ENCODE results near the gene NOVA1. TPM values are rescaled to one million over a fixed set of nuclear protein-coding genes. Genes with fewer than 3 reads are reported as not detected.

NOVA1 gene
- total and polyA plus RNA-seq, 2 donors (not counting 3 experiments of a cell fraction or from before 2014, with no cell fraction given), result 2.7 to 3.3 TPM

DNA sequence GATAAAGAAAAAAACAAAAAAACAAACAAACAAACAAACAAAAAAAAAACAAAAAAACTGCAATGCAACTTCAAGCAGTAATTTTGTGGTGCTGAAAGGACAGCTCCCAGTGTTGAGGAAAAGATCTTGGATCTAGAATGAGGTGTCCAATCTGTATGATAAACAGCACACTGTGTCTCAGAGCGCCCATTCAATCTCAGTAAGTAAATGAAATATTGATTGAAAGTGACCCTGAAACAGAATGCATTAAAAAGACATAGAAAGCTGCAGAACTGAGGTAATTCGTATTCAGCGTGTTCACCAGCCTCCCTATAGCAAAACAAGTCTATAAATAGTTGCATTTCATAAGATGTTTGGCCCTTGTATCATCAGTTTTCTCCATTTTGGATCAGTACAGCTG lies 153.0 kb downstream of the NOVA1 start:
- Histone ChIP-seq H3K27me3 (ENCODE audit: control insufficient read depth in 2 of 2, insufficient read depth in 2 of 2, low read length in 2 of 2) (no peaks in the 10 kb centered on the region), H4K20me1 (replicated peaks; ENCODE audit: control insufficient read depth, extremely low read depth, insufficient read depth, low read length) (no peaks in the 10 kb centered on the region), H3K79me2 (ENCODE audit: control insufficient read depth, insufficient read depth, low read length) (no peaks in the 10 kb centered on the region), H3K9me1 (replicated peaks; ENCODE audit: control insufficient read depth, extremely low read depth, insufficient read depth, low read length) (no peaks in the 10 kb centered on the region), H3K4me2 (ENCODE audit: insufficient read depth, low read length) (no peak overlapping the region), H3K36me3 (ENCODE audit: control insufficient read depth in 2 of 2, extremely low read depth in 1 of 2, insufficient read depth in 2 of 2, low read length in 2 of 2) (no peaks in the 10 kb centered on the region), H3K9me3 (replicated peaks; ENCODE audit: control insufficient read depth, insufficient read depth, low read length) (no peaks in the 10 kb centered on the region), H3K9ac (replicated peaks; ENCODE audit: extremely low read depth, insufficient read depth, low read length) (no peak overlapping the region), H3K4me1 (ENCODE audit: control insufficient read depth, extremely low read depth, insufficient read depth, low read length) (no peaks in the 10 kb centered on the region), H3K27ac (ENCODE audit: insufficient read depth, low read depth, low read length) (no peak overlapping the region), H3K4me3 (replicated peaks in 1 of 3; ENCODE audit: insufficient read depth in 1 of 3, low read depth in 1 of 3, low read length in 3 of 3) (no peak overlapping the region), H2AFZ (ENCODE audit: low read depth, low read length) (no peak overlapping the region)
- ChIA-PET CTCF (interaction anchor here (1.1 kb wide), 1 partner anchor 17 kb away, joined by 4 read pairs; no protein-coding TSS in a partner anchor), POLR2A (no interaction called here)
- FAIRE-seq (peak; percentile 73), DNase-seq (ENCODE audit: low read depth, low spot score) (peak; percentile 29)
- intact Hi-C loops (cut with micrococcal nuclease) (no loop called here), dilution Hi-C loops (cut with MboI; ENCODE audit: extremely low pct_ligation_motif_present, low sequenced_read_pairs) (no loop called here)
- BruUV-seq (replicated peaks), result no TSS peak
- TF ChIP-seq, protein P1, sequence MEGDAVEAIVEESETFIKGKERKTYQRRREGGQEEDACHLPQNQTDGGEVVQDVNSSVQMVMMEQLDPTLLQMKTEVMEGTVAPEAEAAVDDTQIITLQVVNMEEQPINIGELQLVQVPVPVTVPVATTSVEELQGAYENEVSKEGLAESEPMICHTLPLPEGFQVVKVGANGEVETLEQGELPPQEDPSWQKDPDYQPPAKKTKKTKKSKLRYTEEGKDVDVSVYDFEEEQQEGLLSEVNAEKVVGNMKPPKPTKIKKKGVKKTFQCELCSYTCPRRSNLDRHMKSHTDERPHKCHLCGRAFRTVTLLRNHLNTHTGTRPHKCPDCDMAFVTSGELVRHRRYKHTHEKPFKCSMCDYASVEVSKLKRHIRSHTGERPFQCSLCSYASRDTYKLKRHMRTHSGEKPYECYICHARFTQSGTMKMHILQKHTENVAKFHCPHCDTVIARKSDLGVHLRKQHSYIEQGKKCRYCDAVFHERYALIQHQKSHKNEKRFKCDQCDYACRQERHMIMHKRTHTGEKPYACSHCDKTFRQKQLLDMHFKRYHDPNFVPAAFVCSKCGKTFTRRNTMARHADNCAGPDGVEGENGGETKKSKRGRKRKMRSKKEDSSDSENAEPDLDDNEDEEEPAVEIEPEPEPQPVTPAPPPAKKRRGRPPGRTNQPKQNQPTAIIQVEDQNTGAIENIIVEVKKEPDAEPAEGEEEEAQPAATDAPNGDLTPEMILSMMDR (IDR thresholded peaks at IDR 0.05; ENCODE audit: extremely low read depth in 1 of 2, insufficient read depth in 1 of 2, low read depth in 1 of 2, low read length in 2 of 2), result no peak
- TF ChIP-seq FOS (IDR thresholded peaks at IDR 0.05; ENCODE audit: borderline replicate concordance, insufficient read depth, low read length), result no peak
- no peak for TF ChIP-seq JUN (IDR thresholded peaks at IDR 0.05; ENCODE audit: borderline replicate concordance, insufficient read depth, insufficient read length, low read depth)

DNA sequence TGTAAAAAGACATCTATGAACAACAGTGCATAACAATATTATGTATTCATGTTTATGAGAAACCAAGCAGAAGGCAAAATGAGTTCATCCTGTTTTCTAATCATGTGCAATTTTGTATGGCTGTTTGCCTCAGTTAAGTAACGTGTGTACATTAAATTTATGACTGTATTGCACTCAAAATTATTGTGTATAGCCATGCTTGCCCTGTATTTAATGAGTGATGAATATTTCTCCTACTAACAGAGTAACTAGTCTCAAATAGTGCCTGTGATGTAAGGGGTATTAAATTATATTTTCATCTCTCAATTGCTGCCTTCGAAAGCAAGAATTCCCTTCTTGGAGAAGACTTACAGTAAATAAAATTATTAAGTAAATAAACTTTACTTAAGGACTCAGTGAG lies 154.2 kb downstream of the NOVA1 start:
- dilution Hi-C loops (cut with MboI; ENCODE audit: extremely low pct_ligation_motif_present, low sequenced_read_pairs), result no loop called here
- Histone ChIP-seq H3K9me3 (replicated peaks; ENCODE audit: control insufficient read depth, insufficient read depth, low read length) (no peaks in the 10 kb centered on the region), H3K27me3 (ENCODE audit: control insufficient read depth in 2 of 2, insufficient read depth in 2 of 2, low read length in 2 of 2) (no peaks in the 10 kb centered on the region), H3K36me3 (ENCODE audit: control insufficient read depth in 2 of 2, extremely low read depth in 1 of 2, insufficient read depth in 2 of 2, low read length in 2 of 2) (no peaks in the 10 kb centered on the region), H3K4me2 (ENCODE audit: insufficient read depth, low read length) (no peak overlapping the region), H4K20me1 (replicated peaks; ENCODE audit: control insufficient read depth, extremely low read depth, insufficient read depth, low read length) (no peaks in the 10 kb centered on the region), H2AFZ (ENCODE audit: low read depth, low read length) (no peak overlapping the region), H3K9me1 (replicated peaks; ENCODE audit: control insufficient read depth, extremely low read depth, insufficient read depth, low read length) (no peaks in the 10 kb centered on the region), H3K4me3 (replicated peaks in 1 of 3; ENCODE audit: insufficient read depth in 1 of 3, low read depth in 1 of 3, low read length in 3 of 3) (no peak overlapping the region), H3K79me2 (ENCODE audit: control insufficient read depth, insufficient read depth, low read length) (no peaks in the 10 kb centered on the region), H3K27ac (ENCODE audit: insufficient read depth, low read depth, low read length) (no peak overlapping the region), H3K4me1 (ENCODE audit: control insufficient read depth, extremely low read depth, insufficient read depth, low read length) (no peaks in the 10 kb centered on the region), H3K9ac (replicated peaks; ENCODE audit: extremely low read depth, insufficient read depth, low read length) (no peak overlapping the region)
- DNase-seq (ENCODE audit: low read depth, low spot score) (no peak), FAIRE-seq (no peak)
- no TSS peak for BruUV-seq (replicated peaks)
- TF ChIP-seq GATA2 (IDR thresholded peaks at IDR 0.05; ENCODE audit: insufficient read depth, insufficient read length, low read depth, low read length), result no peak
- TF ChIP-seq, protein P1 (IDR thresholded peaks at IDR 0.05; ENCODE audit: extremely low read depth in 1 of 2, insufficient read depth in 1 of 2, low read depth in 1 of 2, low read length in 2 of 2), result no peak
- TF ChIP-seq, protein P2, sequence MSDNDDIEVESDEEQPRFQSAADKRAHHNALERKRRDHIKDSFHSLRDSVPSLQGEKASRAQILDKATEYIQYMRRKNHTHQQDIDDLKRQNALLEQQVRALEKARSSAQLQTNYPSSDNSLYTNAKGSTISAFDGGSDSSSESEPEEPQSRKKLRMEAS (IDR thresholded peaks at IDR 0.05; ENCODE audit: insufficient read depth, insufficient read length), result no peak
- TF ChIP-seq FOS (IDR thresholded peaks at IDR 0.05; ENCODE audit: borderline replicate concordance, insufficient read depth, low read length), result no peak
- CTCF ChIA-PET, result no interaction called here
- intact Hi-C loops (cut with micrococcal nuclease), result no loop called here
- POLR2A ChIA-PET, result no interaction called here

Measured in endothelial cell of umbilical vein (primary cell).